MM.1S (cell line): Measurements from ENCODE around the gene ZNF664.

ENCODE experiments used
- CTCF ChIP-seq: fragments of 300-600 bp; sonication (generic); IDR thresholded peaks from 2 replicates; pipeline ENCODE4 v1.5.1; 2016; ENCODE audit warnings: antibody characterized with exemption, low read length, mixed read lengths
- EZH2 ChIP-seq: fragments of 300-600 bp; sonication (generic); optimal IDR thresholded peaks from 2 replicates; pipeline ENCODE3; 2017; ENCODE audit warnings: low read depth, mild to moderate bottlenecking, antibody characterized with exemption, low read length, mixed read lengths

GRCh38 chr12:124039276-124039675 lies 66.3 kb downstream of the ZNF664 start:
- TF ChIP-seq CTCF: no peak
- no peak for TF ChIP-seq EZH2
